ENCODE measurements around the gene DGCR2.

- TF ChIP-seq CTCF (IDR thresholded peaks at IDR 0.05; ENCODE audit: control extremely low read depth in 1 of 3, insufficient read depth in 1 of 3, low read depth in 1 of 3, low read length in 3 of 3) (no peak), SP2 (IDR thresholded peaks at IDR 0.05; ENCODE audit: low read length) (no peak), SIX5 (IDR thresholded peaks at IDR 0.05; ENCODE audit: low read depth, low read length) (no peak), EZH2 (IDR thresholded peaks at IDR 0.05; ENCODE audit: low read depth, low read length, severe bottlenecking) (no peak), SAP30 (IDR thresholded peaks at IDR 0.05; ENCODE audit: insufficient read depth, insufficient replicate concordance, low read length) (no peak), HDAC6 (IDR thresholded peaks at IDR 0.05; ENCODE audit: low read depth, low read length) (no peak), RFX5 (IDR thresholded peaks at IDR 0.05; ENCODE audit: borderline replicate concordance, low read depth, low read length) (no peak)
Observed at GRCh38 chr22:19018256-19018655, 104.0 kb downstream of the DGCR2 start.

All from H1 (cell line).